ENCODE results near the gene RANGAP1.

GRCh38 chr22:41215926-41216325, 70.1 kb downstream of the RANGAP1 start:
- TF ChIP-seq CTCF (conservative IDR thresholded peaks at IDR 0.05; ENCODE audit: low read depth, low read length) (no peak), EZH2 (IDR thresholded peaks at IDR 0.05; ENCODE audit: borderline replicate concordance, low read depth, low read length, poor library complexity, severe bottlenecking) (no peak)
